Posterior vena cava (tissue), 2 donors: ENCODE measurements around the gene AMY2B. TPM values are rescaled to one million over a fixed set of nuclear protein-coding genes. Genes with fewer than 3 reads are reported as not detected.
"Not testable (repeated sequence)": the region's sequence is repeated elsewhere in the genome, so short reads cannot be mapped to it uniquely, and the experiment has no call there.

ENCODE experiments used
- DNase-seq: peaks from one replicate; pipeline ENCODE4 v3.0.0-alpha.2; 2020; ENCODE audit warnings: low spot score
- intact Hi-C, 2 donors: fragments of 100-400 bp; cut with DNase I; formaldehyde crosslinking; loops; one replicate each; pipeline versions ENCODE4 v1.14.1 to v1.14.2; 2022 to 2023
- long read RNA-seq, 2 donors: library from polyadenylated mRNA; unstranded; transcript quantifications; one replicate each; pipeline ENCODE4 v2.0.0, GENCODE V29; 2020 to 2021
- total RNA-seq, 2 donors: library from RNA; stranded (reverse); fragmentation: NEBNext Ultra II Directional; extraction: Animal tissue kit (Norgen Biotek cat#: 25700); gene quantifications; one replicate each; pipeline ENCODE4 v1.2.1, GENCODE V29; 2021
- donor health status: DM: yes; HTN: yes; CAD: no.
- donor health status: DM: yes; HTN: yes; CAD: no.

The AMY2B gene
- 10 to 100 TPM; 15.1 to 15.6 TPM for total RNA-seq
- long read RNA-seq, donor 1, partial matches to known transcripts, result 0 of 1 reads
- long read RNA-seq, donor 1, other reads (novel, unspliced or antisense), result 1 of 1 reads
- long read RNA-seq, donor 2, partial matches to known transcripts, result 1 of 1 reads
- long read RNA-seq, donor 2, other reads (novel, unspliced or antisense), result 0 of 1 reads

DNA sequence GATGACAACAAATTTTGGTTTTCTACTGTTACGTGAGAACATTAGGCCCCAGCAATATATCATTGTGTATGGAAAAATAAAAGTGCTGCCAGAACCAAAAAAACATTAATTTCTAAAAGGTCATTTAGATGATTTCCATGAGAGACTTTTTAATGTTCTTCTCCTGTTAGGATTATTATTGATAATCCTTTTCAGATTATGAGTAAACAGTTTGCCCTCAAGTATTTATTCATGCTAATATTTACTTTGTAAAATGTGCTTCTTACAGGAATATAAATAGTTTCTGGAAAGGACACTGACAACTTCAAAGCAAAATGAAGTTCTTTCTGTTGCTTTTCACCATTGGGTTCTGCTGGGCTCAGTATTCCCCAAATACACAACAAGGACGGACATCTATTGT lies at the start of gene AMY2B:
Gene AMY2B, plus strand, starts transcription at position 301 of the 400 bp plus-strand sequence. Its CDS starts 14 bp downstream, at position 315.
- DNase-seq, intact Hi-C loops: not testable (repeated sequence)

DNA sequence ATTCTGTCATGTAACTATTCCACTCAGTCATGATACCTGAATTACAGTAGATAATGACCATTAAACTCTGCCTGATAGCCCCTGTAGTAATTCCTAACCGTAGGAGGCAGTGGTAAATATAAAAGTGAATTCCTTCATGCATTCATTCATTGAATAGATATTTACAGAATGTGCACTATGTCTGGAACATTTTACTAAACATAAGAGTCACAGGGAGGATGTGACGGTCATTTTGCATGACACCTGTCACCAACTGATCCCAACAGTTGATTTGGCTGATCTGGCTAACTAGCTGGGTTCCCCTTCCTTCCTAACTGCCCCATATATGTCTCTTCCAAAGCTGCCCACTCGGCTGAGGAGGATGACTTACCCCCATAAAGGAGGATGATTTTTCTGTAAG lies 48.0 kb upstream of the AMY2B start:
- intact Hi-C loops, result no loop called here
- no peak for DNase-seq

DNA sequence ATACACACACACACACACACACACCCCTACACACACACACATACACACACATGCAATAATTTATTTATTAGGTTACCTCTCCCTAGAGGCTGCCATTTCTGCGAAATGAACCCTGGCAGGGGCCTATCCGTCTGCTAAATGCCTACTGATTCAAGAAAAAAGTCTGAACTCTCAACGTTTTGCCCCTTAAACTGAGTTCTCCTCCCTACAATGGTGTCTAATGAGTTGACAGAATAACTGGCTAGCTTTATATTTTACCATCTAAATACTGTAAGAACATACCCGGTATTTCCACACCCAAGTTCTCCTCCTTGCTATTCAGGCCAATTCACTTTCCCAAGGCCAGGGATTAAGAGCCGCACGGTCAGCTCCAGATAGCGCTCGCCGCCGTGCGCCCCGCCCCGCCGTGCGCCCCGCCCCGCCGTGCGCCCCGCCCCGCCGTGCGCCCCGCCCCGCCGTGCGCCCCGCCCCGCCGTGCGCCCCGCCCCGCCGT lies 46.2 kb upstream of the AMY2B start:
- no peak for DNase-seq
- intact Hi-C loops, result no loop called here

DNA sequence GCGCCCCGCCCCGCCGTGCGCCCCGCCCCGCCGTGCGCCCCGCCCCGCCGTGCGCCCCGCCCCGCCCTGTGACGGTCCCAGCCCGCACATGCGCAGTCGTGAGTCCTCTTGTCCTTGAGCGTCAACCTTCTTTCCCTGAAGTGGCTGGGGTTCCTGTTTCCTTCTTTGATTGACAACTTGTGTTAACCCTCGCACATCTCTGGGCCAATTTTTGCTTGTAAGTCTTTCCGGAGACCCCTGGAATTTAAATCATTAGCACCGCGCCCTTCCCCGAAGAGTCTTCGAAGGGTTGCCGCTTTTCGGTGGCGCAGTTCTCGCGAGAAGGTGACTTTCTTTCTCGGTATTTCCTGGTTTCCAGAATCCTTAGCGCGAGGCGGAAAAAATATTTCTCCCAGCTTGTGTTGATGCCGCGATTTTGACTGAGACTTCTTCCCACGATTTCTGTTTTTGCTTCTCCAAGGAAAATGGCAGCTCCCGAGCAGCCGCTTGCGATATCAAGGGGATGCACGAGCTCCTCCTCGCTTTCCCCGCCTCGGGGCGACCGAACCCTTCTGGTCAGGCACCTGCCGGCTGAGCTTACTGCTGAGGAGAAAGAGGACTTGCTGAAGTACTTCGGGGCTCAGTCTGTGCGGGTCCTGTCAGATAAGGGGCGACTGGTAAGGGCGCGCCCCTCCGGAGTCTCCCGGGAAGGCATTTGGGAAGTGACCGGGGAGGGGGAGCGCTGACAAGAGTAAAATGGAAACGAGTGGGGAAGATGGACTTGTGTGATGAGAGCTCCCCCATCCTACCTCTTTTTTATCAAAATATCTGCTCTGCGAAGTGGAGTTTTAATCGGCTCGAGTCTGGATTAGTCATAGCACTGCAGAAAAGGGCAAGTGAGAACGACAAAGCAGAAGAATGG lies 45.5 kb upstream of the AMY2B start, which contains the start of gene RNPC3:
Gene RNPC3, plus strand, starts transcription at position 93 of the 901 bp plus-strand sequence. Its CDS starts 372 bp downstream, at position 465.
- intact Hi-C loops, result no loop called here
- peak; percentile 96 for DNase-seq

DNA sequence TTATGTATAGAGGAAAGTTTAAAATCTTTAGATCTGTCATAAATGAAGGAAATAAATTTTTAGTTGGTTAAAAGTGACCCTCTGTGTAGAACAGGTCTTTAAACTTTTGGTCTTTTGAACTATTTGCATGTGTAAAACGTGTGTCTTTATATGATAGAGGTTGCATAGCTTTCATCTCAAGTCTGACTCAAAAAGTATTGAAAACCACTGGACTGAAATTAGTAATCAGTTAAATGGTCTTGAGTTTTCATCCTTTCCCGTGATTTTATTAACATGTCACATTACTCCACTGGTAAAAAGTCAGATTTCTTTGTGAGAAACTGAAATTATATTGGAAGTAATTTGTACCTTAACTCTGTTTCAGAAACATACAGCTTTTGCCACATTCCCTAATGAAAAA lies 44.1 kb upstream of the AMY2B start:
- intact Hi-C loops, result no loop called here
- no peak for DNase-seq

DNA sequence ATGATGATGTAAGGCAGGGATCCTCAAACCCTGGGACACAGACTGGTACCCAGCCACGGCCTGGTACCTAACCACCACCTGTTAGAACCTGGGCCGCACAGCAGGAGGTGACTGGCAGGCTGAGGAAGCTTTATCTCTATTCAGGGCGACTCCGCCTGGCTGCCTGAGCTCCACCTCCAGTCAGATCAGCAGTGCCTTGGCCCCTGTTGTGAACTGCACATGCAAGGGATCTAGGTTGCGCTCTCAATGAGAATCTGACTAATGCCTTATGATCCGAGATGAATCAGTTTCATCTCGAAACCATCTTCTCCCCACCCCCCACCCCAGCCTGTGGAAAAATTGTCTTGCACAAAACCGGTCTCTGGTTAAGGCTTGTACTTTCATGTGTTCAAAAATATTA lies 41.6 kb upstream of the AMY2B start:
- DNase-seq, result no peak
- intact Hi-C loops, result no loop called here

DNA sequence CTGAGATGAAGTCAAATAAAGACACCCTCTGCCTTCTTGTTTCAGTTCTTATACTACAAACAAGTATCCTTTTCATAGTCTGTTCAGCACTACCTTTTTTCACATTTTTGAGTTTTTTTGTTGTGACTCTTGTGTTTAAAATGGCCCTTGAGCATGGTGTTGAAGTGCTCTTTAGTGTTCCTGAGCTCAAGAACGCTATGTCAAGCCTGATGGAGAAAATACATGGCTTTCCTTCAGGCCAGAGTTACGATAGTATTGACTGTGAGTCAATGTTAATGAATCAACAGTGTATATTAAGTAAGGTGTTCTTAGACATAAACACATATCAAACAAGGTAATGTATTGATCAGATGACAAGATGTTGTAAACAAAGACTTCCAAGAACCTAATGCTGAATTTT lies 33.2 kb upstream of the AMY2B start:
- intact Hi-C loops, result no loop called here
- DNase-seq, result no peak

DNA sequence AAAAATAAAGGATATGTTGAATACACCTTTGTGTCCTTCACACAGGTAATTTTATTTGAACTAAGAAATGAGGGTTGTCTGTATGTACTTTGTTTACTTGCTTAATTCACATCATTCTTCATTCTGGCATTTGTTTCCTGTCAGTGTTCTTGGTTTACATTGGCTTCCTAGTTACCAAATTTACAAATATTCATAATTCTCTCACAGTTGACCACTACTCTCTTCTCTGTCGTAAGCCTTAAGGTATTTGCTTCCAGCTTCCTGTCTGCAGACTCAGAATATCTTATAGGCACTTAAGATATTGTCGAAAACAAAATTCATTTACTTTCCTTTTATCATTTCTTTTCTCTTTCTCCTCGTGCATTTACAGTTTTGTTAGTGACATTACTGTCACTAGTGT lies 30.0 kb upstream of the AMY2B start:
- DNase-seq, result no peak
- intact Hi-C loops, result no loop called here

DNA sequence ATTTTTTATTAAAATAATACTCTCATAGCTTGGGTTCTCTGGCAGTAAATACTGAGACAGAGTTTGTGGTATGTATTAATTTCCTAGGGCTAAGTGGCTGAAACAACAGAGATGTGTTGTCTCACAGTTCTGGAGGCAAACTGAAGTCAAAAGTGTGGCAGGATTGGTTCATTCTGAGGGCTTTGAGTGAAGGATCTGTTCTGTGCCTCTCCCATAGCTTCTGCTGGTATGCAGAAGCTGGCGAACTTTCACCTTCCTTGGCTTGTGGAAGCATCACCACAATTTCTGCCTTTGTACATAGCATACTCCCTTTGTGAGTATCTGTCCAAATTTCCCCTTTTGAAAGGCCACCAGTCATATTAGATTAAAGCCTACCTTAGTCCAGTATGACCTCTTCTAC lies 24.9 kb upstream of the AMY2B start:
- DNase-seq, result no peak
- intact Hi-C loops, result no loop called here

DNA sequence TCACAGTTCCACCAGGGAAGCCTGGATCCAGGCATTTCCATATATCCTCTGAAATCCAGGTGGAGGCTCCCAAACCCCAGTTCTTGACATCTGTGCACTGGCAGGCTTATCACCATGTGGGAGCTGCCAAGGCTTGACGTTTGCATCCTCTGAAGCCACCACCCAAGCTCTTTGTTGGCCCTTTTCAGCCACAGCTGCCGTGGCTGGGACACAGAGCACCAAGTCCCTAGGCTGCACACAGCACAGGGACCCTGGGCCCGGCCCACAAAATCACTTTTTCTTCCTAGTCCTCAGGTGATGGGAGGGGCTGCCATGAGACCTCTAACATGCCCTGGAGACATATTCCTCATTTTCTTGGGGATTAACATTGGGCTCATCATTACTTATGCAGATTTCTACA lies 23.5 kb upstream of the AMY2B start:
- DNase-seq, result no peak
- intact Hi-C loops, result no loop called here

DNA sequence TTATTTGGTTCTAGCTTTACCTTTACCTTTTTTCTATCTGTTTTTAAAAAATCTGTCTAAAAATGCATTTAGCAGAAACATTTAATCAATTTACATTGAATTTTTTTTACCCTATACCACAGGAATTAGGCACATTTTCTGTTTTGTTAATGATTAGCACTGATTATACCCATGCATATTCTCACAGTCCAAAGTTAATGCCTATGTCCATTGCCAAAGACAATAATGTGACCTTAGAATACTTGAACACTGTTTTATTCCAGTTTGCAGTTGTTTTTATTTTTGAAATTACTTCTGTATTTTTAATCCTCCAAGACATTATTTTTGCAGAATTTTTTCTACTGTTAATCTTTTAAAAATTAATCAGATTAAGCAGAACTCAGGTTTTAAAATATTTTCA lies 11.0 kb upstream of the AMY2B start:
- DNase-seq, result no peak
- intact Hi-C loops, result no loop called here

DNA sequence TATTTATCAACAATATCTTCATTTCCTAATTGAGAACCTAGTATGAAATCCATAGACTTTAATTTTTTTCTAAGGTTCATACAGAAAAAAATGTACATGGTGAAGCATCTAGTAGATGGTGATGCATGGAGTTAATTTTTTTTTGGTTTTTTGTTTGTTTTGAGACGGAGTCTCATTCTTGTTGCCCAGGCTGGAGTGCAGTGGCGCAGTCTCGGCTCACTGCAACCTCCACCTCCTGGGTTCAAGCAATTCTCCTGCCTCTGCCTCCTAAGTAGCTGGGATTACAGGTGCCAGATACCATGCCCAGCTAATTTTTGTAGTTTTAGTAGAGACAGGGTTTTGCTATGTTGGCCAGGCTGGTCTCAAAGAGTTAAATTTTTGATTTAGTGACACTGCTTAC lies 10.3 kb upstream of the AMY2B start:
- intact Hi-C loops, DNase-seq: not testable (repeated sequence)

DNA sequence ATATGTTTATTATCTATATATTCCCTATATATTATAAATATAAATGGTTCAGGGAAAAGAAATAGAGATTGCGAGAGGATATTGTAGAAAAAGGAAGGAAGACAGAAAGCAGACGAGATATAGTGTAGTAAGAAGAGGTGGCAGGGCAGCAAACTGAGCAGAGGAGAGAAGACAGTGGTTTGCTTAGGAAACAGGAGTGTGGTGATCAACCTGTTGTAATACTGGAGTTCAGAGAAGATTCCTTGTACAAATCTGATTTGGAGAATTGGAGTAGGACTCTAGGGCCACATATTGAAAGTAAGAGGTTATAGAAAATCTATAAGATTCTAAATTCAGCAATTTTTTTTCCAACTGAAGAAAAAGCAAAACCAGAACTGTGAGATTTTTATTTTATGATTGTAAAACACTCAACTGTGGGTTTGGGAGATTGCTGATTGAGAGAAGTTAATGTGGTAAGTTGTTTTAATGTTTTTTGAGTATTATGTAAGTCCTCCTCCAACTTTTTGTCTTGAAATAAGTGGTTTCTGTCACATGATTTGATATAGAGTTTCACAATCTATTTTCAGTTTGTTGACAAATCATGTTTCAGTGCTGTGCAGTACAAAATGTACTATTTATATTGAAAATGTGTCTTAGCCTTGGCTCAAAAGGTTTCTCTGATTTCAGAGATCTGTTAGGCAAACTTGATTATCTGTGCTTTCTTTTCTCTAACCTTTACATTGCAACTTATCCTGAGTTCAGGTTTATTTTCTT lies 9.6 kb upstream of the AMY2B start:
- intact Hi-C loops, result no loop called here
- DNase-seq, result no peak

DNA sequence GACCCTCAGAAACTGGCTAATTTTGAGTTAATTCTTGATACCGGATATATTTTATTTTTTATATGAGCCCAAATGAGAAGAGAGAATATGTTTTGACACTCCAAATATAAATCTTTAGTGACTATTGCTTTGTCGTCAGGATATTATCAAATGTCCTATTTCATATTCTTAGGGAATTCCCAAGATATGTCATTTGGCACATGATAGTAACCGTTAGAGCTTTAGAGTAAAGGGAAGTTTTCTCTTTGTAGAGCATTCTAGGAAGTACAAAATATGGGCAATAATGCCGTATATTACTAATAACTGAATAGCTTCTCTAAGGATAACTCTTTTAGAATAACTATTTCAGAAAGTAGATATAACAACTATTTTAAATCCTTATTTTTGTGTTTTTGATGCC lies 8.3 kb upstream of the AMY2B start:
- intact Hi-C loops, result no loop called here

DNA sequence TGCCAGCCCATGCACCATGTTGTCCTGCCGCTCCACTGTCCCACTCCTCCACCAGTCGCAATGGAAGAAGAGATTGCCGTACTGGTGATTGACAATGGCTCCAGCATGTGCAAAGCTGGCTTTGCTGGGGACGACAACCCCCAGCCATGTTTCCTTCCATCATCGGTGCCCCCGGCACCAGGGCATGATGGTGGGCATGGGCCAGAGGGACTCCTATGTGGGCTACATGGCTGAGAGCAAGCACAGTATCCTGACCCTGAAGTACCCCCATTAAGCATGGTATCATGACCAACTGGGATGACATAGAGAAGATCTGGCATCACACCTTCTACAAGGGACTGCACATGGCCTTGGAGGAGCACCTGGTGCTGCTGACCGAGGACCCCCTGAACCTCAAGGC lies 1.9 kb upstream of the AMY2B start:
- no peak for DNase-seq
- intact Hi-C loops, result no loop called here

More for the DNA sequence above, 8.3 kb upstream of the AMY2B start:
- DNase-seq, result no peak

DNA sequence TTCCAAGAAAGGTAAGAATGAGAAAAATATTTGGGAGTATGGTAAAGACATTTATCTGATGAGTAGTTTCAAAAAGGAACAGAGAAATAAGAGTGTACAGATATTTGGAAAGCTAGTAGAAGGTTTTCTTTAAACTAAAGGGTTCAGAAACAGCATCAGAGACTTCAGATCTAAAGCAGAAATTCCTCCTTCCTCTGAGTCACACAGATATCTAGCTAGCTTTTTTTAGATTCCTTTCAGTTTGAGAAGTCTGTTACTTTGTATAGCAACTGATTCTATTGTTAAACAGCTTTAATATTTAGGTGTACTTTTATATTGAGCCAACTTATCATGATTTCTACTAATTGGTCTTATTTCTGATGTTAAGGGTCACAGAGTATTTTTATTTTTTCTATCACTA lies 4.7 kb downstream of the AMY2B start:
- DNase-seq, result no peak
- intact Hi-C loops, result no loop called here

DNA sequence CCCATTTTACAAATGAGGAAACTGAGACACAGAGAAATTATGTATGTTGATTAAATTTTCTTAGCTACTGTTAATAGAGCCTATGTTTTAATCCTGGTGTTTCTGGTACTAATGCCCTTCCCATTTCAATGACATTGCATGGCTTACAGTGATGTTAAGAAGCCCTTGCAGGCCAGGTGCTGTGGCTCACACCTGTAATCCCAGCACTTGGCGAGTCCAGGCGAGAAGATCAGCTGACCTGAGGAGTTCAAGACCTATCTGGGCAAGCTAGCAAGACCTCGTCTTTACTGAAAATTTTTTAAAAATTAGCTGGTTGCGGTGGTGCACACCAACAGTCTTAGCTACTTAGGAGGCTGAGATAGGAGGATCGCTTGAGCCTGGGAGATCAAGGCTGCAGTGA lies 5.4 kb downstream of the AMY2B start:
- intact Hi-C loops, result not testable (repeated sequence)

DNA sequence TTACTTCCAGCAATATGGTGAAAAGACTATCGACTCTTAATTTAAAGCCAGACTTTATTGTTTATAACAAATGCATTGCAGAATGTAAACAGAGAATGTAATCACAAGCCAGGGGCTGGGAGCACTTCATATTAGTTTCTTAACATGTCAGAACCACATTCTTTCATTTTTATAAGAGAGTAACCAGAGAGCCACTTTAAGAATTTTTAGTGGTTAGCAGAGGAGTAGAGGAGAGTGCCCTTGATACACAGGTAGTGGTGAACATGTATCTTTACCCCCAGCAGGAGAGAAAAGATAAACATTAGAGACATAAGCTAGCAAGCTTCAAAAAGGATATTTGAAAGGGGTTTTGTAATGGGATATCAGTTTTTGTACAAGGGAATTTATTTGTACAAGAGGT lies 11.1 kb downstream of the AMY2B start:
- intact Hi-C loops, result no loop called here
- DNase-seq, result no peak

More for the DNA sequence above, 5.4 kb downstream of the AMY2B start:
- DNase-seq, result not testable (repeated sequence)

DNA sequence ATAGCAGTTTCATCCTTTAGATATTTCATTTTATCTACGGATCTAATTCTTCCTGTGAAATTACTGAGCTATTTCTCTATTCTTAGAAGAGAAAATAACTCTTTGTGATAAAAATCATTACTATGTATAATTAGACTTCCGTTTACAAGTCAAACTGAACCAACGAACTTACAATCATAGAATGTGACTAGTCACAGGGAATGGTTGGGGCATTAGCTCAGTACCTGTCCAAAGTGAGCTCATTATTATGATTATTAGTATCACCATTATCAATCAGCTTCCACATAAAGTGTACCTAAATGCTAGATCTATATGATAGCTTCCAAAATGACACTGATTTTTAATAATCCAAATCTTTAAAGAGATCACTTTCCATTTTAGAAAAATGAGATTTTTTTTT lies 12.5 kb downstream of the AMY2B start:
- intact Hi-C loops, result no loop called here
- no peak for DNase-seq

DNA sequence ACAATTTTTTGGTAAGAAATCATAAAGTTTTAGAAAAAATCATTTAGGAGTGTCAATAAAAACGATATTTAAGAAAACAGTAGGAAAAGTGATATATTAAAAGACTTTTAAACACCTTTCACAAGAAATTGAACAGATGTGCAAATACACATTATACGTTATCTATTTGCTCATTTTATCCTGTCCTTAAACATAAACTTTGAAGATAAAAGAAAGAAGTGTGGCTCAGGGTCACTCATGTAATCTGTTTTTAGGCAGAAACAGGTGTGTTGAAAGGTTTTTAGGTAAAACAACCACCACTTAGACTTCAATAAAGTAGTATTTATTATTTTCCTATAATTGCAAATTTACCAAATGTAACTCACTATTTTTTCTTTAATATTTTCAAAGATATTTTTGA lies 13.1 kb downstream of the AMY2B start:
- intact Hi-C loops, result no loop called here
- DNase-seq, result no peak
